Measurements from ENCODE around the gene UNC13D. TPM values are rescaled to one million over a fixed set of nuclear protein-coding genes. Genes with fewer than 3 reads are reported as not detected.
"Not testable (repeated sequence)": the region's sequence is repeated elsewhere in the genome, so short reads cannot be mapped to it uniquely, and the experiment has no call there.

The UNC13D gene
- polyA plus RNA-seq, 1 donor (not counting 4 experiments of a cell fraction or from before 2014, with no cell fraction given), result 0.25 TPM

- H3K36me3 ChIP-seq (ENCODE audit: control insufficient read depth in 2 of 2, extremely low read depth in 1 of 2, insufficient read depth in 2 of 2, low read length in 2 of 2), result peaks cover 6 to 7% of the 10 kb centered on the region in 2 experiments
- FAIRE-seq, result no peak
- dilution Hi-C loops (cut with MboI; ENCODE audit: extremely low pct_ligation_motif_present, low sequenced_read_pairs), result no loop called here
Measured at GRCh38 chr17:75888484-75888883, 44.3 kb upstream of the UNC13D start.

GRCh38 chr17:75885860-75886259 is 41.7 kb upstream of the UNC13D start:
- not testable (repeated sequence) for FAIRE-seq; DNase-seq (ENCODE audit: low read depth, low spot score)

More at GRCh38 chr17:75888484-75888883, 44.3 kb upstream of the UNC13D start:
- no peaks in the 10 kb centered on the region for H3K9me1 ChIP-seq (ENCODE audit: control insufficient read depth, extremely low read depth, insufficient read depth, low read length)
- no peak overlapping the region for H2AFZ ChIP-seq (ENCODE audit: control insufficient read depth, low read length)
- no peaks in the 10 kb centered on the region for H3K9me3 ChIP-seq (ENCODE audit: control insufficient read depth, low read depth, low read length)
- DNase-seq (ENCODE audit: low read depth, low spot score), result no peak
- H3K79me2 ChIP-seq (ENCODE audit: control insufficient read depth, insufficient read depth, low read length), result no peaks in the 10 kb centered on the region
- H3K4me2 ChIP-seq (ENCODE audit: control insufficient read depth, extremely low read depth, insufficient read depth, low read depth, low read length), result no peak overlapping the region
- no peak for TF ChIP-seq EZH2 (IDR thresholded peaks at IDR 0.05; ENCODE audit: low read length)
- TF ChIP-seq, protein P1, sequence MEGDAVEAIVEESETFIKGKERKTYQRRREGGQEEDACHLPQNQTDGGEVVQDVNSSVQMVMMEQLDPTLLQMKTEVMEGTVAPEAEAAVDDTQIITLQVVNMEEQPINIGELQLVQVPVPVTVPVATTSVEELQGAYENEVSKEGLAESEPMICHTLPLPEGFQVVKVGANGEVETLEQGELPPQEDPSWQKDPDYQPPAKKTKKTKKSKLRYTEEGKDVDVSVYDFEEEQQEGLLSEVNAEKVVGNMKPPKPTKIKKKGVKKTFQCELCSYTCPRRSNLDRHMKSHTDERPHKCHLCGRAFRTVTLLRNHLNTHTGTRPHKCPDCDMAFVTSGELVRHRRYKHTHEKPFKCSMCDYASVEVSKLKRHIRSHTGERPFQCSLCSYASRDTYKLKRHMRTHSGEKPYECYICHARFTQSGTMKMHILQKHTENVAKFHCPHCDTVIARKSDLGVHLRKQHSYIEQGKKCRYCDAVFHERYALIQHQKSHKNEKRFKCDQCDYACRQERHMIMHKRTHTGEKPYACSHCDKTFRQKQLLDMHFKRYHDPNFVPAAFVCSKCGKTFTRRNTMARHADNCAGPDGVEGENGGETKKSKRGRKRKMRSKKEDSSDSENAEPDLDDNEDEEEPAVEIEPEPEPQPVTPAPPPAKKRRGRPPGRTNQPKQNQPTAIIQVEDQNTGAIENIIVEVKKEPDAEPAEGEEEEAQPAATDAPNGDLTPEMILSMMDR (optimal IDR thresholded peaks at IDR 0.05 in 1 of 3, IDR thresholded peaks at IDR 0.05 in 1 of 3, conservative IDR thresholded peaks at IDR 0.05 in 1 of 3; ENCODE audit: extremely low read depth in 1 of 3, insufficient read depth in 2 of 3, low read length in 3 of 3), result no peak
- no peak overlapping the region for H3K4me3 ChIP-seq (ENCODE audit: control insufficient read depth in 2 of 3, extremely low read depth in 1 of 3, insufficient read depth in 2 of 3, low read depth in 1 of 3, low read length in 3 of 3)
- no peaks in the 10 kb centered on the region for H4K20me1 ChIP-seq (ENCODE audit: control insufficient read depth, extremely low read depth, insufficient read depth, low read length)
- no peaks in the 10 kb centered on the region for H3K4me1 ChIP-seq (ENCODE audit: control insufficient read depth, extremely low read depth, insufficient read depth, low read length)
- H3K9ac ChIP-seq (ENCODE audit: control insufficient read depth, extremely low read depth, insufficient read depth, low read length), result no peak overlapping the region
- H3K27ac ChIP-seq (ENCODE audit: control insufficient read depth, insufficient read depth, low read length), result no peak overlapping the region
- H3K27me3 ChIP-seq (ENCODE audit: control insufficient read depth, extremely low read depth, insufficient read depth, low read length), result no peaks in the 10 kb centered on the region

DNA sequence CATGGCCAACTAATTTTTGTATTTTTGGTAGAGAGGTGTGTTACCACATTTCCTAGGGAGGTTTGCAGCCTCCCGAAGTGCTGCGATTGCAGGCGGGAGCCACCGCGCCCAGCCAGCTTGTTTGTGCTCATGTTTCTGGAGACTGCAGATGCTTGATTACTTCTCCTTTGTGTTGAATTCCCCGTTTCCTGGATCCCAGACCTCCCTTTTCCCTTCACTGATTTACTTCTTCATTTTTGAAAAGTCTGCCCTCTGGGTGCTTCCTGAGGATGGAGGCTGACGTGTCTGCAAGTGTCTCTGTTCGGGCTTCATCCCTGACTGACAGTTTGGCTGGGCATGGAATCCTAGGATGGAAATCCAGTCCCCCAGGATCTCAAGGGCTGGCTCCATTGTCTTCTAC is 41.2 kb upstream of the UNC13D start:
- Histone ChIP-seq H3K79me2 (ENCODE audit: control insufficient read depth, insufficient read depth, low read length) (no peaks in the 10 kb centered on the region), H3K9me1 (ENCODE audit: control insufficient read depth, extremely low read depth, insufficient read depth, low read length) (no peaks in the 10 kb centered on the region), H3K4me2 (ENCODE audit: control insufficient read depth, extremely low read depth, insufficient read depth, low read depth, low read length) (no peak overlapping the region), H3K9me3 (ENCODE audit: control insufficient read depth, low read depth, low read length) (no peaks in the 10 kb centered on the region), H3K9ac (ENCODE audit: control insufficient read depth, extremely low read depth, insufficient read depth, low read length) (no peak overlapping the region), H3K36me3 (ENCODE audit: control insufficient read depth in 2 of 2, extremely low read depth in 1 of 2, insufficient read depth in 2 of 2, low read length in 2 of 2) (no peaks in the 10 kb centered on the region), H3K4me1 (ENCODE audit: control insufficient read depth, extremely low read depth, insufficient read depth, low read length) (no peaks in the 10 kb centered on the region), H3K27me3 (ENCODE audit: control insufficient read depth, extremely low read depth, insufficient read depth, low read length) (peaks cover 2% of the 10 kb centered on the region), H4K20me1 (ENCODE audit: control insufficient read depth, extremely low read depth, insufficient read depth, low read length) (no peaks in the 10 kb centered on the region), H3K27ac (ENCODE audit: control insufficient read depth, insufficient read depth, low read length) (no peak overlapping the region), H3K4me3 (ENCODE audit: control insufficient read depth in 2 of 3, extremely low read depth in 1 of 3, insufficient read depth in 2 of 3, low read depth in 1 of 3, low read length in 3 of 3) (no peak overlapping the region), H2AFZ (ENCODE audit: control insufficient read depth, low read length) (no peak overlapping the region)
- no peak for FAIRE-seq
- dilution Hi-C loops (cut with MboI; ENCODE audit: extremely low pct_ligation_motif_present, low sequenced_read_pairs), result no loop called here
- DNase-seq (ENCODE audit: low read depth, low spot score), result no peak
- TF ChIP-seq, protein P1 (optimal IDR thresholded peaks at IDR 0.05 in 1 of 3, IDR thresholded peaks at IDR 0.05 in 1 of 3, conservative IDR thresholded peaks at IDR 0.05 in 1 of 3; ENCODE audit: extremely low read depth in 1 of 3, insufficient read depth in 2 of 3, low read length in 3 of 3), result no peak
- TF ChIP-seq EZH2 (IDR thresholded peaks at IDR 0.05; ENCODE audit: low read length), result no peak

More at GRCh38 chr17:75885860-75886259, 41.7 kb upstream of the UNC13D start:
- H3K4me3 ChIP-seq (ENCODE audit: control insufficient read depth in 2 of 3, extremely low read depth in 1 of 3, insufficient read depth in 2 of 3, low read depth in 1 of 3, low read length in 3 of 3); H3K9me3 ChIP-seq (ENCODE audit: control insufficient read depth, low read depth, low read length); H3K79me2 ChIP-seq (ENCODE audit: control insufficient read depth, insufficient read depth, low read length); dilution Hi-C loops (cut with MboI; ENCODE audit: extremely low pct_ligation_motif_present, low sequenced_read_pairs); H3K4me2 ChIP-seq (ENCODE audit: control insufficient read depth, extremely low read depth, insufficient read depth, low read depth, low read length); H3K36me3 ChIP-seq (ENCODE audit: control insufficient read depth in 2 of 2, extremely low read depth in 1 of 2, insufficient read depth in 2 of 2, low read length in 2 of 2); H2AFZ ChIP-seq (ENCODE audit: control insufficient read depth, low read length); H3K4me1 ChIP-seq (ENCODE audit: control insufficient read depth, extremely low read depth, insufficient read depth, low read length); H3K9ac ChIP-seq (ENCODE audit: control insufficient read depth, extremely low read depth, insufficient read depth, low read length); H4K20me1 ChIP-seq (ENCODE audit: control insufficient read depth, extremely low read depth, insufficient read depth, low read length); H3K27me3 ChIP-seq (ENCODE audit: control insufficient read depth, extremely low read depth, insufficient read depth, low read length); H3K27ac ChIP-seq (ENCODE audit: control insufficient read depth, insufficient read depth, low read length); H3K9me1 ChIP-seq (ENCODE audit: control insufficient read depth, extremely low read depth, insufficient read depth, low read length): not testable (repeated sequence)
